ENCODE data around the gene IL17RE. TPM values are rescaled to one million over a fixed set of nuclear protein-coding genes. Genes with fewer than 3 reads are reported as not detected.

IL17RE gene
- total and polyA plus RNA-seq, 9 of the 15 experiments (the other 6 are each of a cell fraction or from before 2014, with no cell fraction given), result 0.32 to 1.9 (median 0.51) TPM; not detected in 4

DNA sequence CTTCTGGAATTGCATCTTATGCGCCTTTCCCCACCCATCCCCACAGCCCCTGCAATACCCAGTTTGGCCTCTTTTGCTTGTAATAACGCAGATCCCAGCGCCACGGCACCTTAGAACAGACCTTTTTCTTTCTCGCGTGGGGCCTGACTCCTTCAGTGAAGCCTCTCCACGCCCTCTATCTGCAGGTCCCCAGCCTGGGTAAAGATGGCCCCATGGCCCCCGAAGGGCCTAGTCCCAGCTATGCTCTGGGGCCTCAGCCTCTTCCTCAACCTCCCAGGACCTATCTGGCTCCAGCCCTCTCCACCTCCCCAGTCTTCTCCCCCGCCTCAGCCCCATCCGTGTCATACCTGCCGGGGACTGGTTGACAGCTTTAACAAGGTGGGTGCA lies 31.6 kb downstream of the IL17RE start (continued):
- TF ChIP-seq GABPB2 (CRISPR knock-in tag; conservative IDR thresholded peaks at IDR 0.05) (no peak), ETV6 (IDR thresholded peaks at IDR 0.05; ENCODE audit: borderline replicate concordance in 1 of 2, low read depth in 2 of 2, low read length in 1 of 2) (no peak), ETV6 (CRISPR knock-in tag; IDR thresholded peaks at IDR 0.05; ENCODE audit: borderline replicate concordance) (no peak), NCOA4 (IDR thresholded peaks at IDR 0.05; ENCODE audit: partially characterized antibody) (no peak), SAFB (IDR thresholded peaks at IDR 0.05; ENCODE audit: borderline replicate concordance, low read depth, low read length) (no peak), RAD21 (CRISPR knock-in tag; conservative IDR thresholded peaks at IDR 0.05 in 1 of 2, IDR thresholded peaks at IDR 0.05 in 1 of 2) (0 out of 4 replicates have a peak, but pooled peaks have one; percentile 12 to 19), ZNF174 (CRISPR knock-in tag; IDR thresholded peaks at IDR 0.05) (no peak), XRCC4 (IDR thresholded peaks at IDR 0.05; ENCODE audit: extremely low read depth, insufficient read depth, insufficient read length) (no peak), RBM15 (IDR thresholded peaks at IDR 0.05; ENCODE audit: insufficient read depth, low read length) (no peak), ZFX (CRISPR knock-in tag; IDR thresholded peaks at IDR 0.05) (peak; percentile 38; the same call in 1 of the 2 replicates), RUNX1 (IDR thresholded peaks at IDR 0.05; ENCODE audit: low read depth) (no peak), NCOA1 (IDR thresholded peaks at IDR 0.05; ENCODE audit: low read depth) (no peak), TAF9B (IDR thresholded peaks at IDR 0.05; ENCODE audit: partially characterized antibody) (no peak), KLF13 (tag; IDR thresholded peaks at IDR 0.05; ENCODE audit: borderline replicate concordance, low read depth) (0 out of 2 replicates have a peak, but pooled peaks have one; percentile 22), CHD4 (IDR thresholded peaks at IDR 0.05; ENCODE audit: insufficient read depth, insufficient replicate concordance, low read depth, low read length, poor library complexity, severe bottlenecking) (no peak)
- TF ChIP-seq, protein P1, sequence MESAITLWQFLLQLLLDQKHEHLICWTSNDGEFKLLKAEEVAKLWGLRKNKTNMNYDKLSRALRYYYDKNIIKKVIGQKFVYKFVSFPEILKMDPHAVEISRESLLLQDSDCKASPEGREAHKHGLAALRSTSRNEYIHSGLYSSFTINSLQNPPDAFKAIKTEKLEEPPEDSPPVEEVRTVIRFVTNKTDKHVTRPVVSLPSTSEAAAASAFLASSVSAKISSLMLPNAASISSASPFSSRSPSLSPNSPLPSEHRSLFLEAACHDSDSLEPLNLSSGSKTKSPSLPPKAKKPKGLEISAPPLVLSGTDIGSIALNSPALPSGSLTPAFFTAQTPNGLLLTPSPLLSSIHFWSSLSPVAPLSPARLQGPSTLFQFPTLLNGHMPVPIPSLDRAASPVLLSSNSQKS (CRISPR knock-in tag; IDR thresholded peaks at IDR 0.05), result no peak
- TF ChIP-seq, protein P2, sequence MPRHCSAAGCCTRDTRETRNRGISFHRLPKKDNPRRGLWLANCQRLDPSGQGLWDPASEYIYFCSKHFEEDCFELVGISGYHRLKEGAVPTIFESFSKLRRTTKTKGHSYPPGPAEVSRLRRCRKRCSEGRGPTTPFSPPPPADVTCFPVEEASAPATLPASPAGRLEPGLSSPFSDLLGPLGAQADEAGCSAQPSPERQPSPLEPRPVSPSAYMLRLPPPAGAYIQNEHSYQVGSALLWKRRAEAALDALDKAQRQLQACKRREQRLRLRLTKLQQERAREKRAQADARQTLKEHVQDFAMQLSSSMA (CRISPR knock-in tag; IDR thresholded peaks at IDR 0.05), result no peak
- TF ChIP-seq, protein P3, sequence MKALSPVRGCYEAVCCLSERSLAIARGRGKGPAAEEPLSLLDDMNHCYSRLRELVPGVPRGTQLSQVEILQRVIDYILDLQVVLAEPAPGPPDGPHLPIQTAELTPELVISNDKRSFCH (CRISPR knock-in tag; IDR thresholded peaks at IDR 0.05), result no peak
- TF ChIP-seq, protein P3 (tag; IDR thresholded peaks at IDR 0.05), result no peak
- TF ChIP-seq, protein P4, sequence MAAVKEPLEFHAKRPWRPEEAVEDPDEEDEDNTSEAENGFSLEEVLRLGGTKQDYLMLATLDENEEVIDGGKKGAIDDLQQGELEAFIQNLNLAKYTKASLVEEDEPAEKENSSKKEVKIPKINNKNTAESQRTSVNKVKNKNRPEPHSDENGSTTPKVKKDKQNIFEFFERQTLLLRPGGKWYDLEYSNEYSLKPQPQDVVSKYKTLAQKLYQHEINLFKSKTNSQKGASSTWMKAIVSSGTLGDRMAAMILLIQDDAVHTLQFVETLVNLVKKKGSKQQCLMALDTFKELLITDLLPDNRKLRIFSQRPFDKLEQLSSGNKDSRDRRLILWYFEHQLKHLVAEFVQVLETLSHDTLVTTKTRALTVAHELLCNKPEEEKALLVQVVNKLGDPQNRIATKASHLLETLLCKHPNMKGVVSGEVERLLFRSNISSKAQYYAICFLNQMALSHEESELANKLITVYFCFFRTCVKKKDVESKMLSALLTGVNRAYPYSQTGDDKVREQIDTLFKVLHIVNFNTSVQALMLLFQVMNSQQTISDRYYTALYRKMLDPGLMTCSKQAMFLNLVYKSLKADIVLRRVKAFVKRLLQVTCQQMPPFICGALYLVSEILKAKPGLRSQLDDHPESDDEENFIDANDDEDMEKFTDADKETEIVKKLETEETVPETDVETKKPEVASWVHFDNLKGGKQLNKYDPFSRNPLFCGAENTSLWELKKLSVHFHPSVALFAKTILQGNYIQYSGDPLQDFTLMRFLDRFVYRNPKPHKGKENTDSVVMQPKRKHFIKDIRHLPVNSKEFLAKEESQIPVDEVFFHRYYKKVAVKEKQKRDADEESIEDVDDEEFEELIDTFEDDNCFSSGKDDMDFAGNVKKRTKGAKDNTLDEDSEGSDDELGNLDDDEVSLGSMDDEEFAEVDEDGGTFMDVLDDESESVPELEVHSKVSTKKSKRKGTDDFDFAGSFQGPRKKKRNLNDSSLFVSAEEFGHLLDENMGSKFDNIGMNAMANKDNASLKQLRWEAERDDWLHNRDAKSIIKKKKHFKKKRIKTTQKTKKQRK (IDR thresholded peaks at IDR 0.05; ENCODE audit: borderline replicate concordance, low read depth, low read length), result no peak
- TF ChIP-seq, protein P5, sequence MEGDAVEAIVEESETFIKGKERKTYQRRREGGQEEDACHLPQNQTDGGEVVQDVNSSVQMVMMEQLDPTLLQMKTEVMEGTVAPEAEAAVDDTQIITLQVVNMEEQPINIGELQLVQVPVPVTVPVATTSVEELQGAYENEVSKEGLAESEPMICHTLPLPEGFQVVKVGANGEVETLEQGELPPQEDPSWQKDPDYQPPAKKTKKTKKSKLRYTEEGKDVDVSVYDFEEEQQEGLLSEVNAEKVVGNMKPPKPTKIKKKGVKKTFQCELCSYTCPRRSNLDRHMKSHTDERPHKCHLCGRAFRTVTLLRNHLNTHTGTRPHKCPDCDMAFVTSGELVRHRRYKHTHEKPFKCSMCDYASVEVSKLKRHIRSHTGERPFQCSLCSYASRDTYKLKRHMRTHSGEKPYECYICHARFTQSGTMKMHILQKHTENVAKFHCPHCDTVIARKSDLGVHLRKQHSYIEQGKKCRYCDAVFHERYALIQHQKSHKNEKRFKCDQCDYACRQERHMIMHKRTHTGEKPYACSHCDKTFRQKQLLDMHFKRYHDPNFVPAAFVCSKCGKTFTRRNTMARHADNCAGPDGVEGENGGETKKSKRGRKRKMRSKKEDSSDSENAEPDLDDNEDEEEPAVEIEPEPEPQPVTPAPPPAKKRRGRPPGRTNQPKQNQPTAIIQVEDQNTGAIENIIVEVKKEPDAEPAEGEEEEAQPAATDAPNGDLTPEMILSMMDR (IDR thresholded peaks at IDR 0.05 in 2 of 3, conservative IDR thresholded peaks at IDR 0.05 in 1 of 3; ENCODE audit: insufficient read depth in 2 of 3, low read depth in 1 of 3, low read length in 3 of 3), result peak; percentile 31 to 50 (median 34); a peak in 5 of 6 replicates

Measured in K562 (cell line).